Endometrial microvascular endothelial cells (primary cell): ENCODE results near the gene F8A1. TPM values are rescaled to one million over a fixed set of nuclear protein-coding genes. Genes with fewer than 3 reads are reported as not detected.

Source experiments
- total RNA-seq: library from RNA; depleted of rRNA; stranded (reverse); fragments of >200 nt; gene quantifications from one replicate; pipeline ENCODE4 v1.2.3, GENCODE V29; 2015; ENCODE audit errors: inconsistent ontology term

The F8A1 gene
- total RNA-seq, 1 donor from 2014 or later, result 8.4 TPM

Other genes starting within 250 kb of the F8A1 start
- not detected for gene CTAG2, start 232.8 kb upstream of the F8A1 start, total RNA-seq
- gene GAB3, start 135.3 kb upstream of the F8A1 start, total RNA-seq, result 4.3 TPM
- gene DKC1, start 123.5 kb upstream of the F8A1 start, total RNA-seq, result 56.6 TPM
- 37.1 TPM for gene MPP1, start 80.9 kb upstream of the F8A1 start, total RNA-seq
- not detected for gene SMIM9, start 51.7 kb upstream of the F8A1 start, total RNA-seq
- gene F8, start 136.4 kb downstream of the F8A1 start, total RNA-seq, result 0.28 TPM
- 41.6 TPM for gene FUNDC2, start 140.5 kb downstream of the F8A1 start, total RNA-seq
- 8.3 TPM for gene CMC4, start 184.8 kb downstream of the F8A1 start, total RNA-seq
- 4.4 TPM for gene MTCP1, start 184.8 kb downstream of the F8A1 start, total RNA-seq
- 11.1 TPM for gene BRCC3, start 185.2 kb downstream of the F8A1 start, total RNA-seq